Skeletal muscle cell (primary cell): ENCODE results near the gene MPL.
"Not testable (repeated sequence)": the region's sequence is repeated elsewhere in the genome, so short reads cannot be mapped to it uniquely, and the experiment has no call there.

Experiments
- DNase-seq: peaks from one replicate; pipeline ENCODE4 v3.0.0-alpha.2; 2010; ENCODE audit warnings: low read depth
- H3K4me3 ChIP-seq: 2 replicates; pipeline ENCODE4 v1.5.1; 2011; ENCODE audit warnings: low read depth, mild to moderate bottlenecking, control low read depth, low read length, moderate library complexity

MPL gene

DNA sequence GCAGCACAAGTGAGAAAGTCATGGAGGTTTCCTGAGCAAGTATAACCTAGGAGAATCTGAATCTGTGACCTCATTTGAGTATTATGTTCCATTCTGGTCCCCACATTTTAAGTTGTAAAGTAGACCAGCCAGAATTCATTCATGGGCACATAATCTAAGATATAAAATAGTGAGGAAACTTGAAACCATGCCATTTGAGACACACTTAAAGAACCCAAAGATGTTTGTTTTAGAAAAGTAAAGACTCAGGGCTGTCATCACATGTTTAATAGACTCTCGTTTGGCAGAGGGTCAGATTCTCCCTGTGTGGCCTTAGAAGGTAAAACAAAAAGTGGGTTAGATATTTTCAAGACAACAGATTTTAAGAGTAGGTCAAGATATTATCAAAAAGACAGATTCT lies 58.4 kb downstream of the MPL start:
- H3K4me3 ChIP-seq, result no peak overlapping the region
- DNase-seq, result no peak

DNA sequence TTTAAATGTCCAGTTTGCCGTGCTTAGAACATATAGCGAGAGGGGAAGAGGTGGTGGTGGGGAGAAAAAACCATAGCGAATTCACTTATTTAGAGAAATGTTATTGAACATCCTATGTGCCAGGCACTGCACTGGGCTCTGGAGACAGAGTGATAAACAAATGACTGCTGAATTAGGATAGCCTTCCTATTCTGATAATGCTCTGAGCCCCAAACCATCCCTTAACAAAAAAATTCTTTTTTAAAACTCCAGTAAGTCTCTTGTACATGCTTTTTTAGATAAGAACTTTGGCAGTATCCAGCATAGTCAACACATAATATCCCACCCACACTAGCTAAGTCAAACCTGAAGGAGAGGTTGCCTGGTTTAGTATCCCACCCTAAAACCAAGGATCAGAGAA lies 60.6 kb downstream of the MPL start:
- no peak overlapping the region for H3K4me3 ChIP-seq

DNA sequence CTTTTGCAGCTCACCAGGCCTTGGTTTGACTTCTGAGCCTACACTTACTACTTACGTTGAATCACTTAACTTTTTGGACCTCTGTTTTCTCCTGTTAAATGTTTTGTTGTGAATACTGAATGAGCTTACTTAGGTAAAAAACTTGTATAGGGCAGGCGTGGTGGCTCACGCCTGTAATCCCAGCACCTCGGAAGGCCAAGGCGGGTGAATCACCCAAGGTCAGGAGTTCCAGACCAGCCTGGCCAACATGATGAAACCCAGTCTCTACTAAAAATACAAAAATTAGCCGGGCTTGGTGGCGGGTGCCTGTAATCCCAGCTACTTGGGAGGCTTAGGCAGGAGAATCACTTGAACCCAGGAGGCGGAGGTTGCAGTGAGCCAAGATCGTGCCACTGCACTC lies 62.8 kb downstream of the MPL start:
- DNase-seq, H3K4me3 ChIP-seq: not testable (repeated sequence)

More for the DNA sequence above, 60.6 kb downstream of the MPL start:
- no peak for DNase-seq

DNA sequence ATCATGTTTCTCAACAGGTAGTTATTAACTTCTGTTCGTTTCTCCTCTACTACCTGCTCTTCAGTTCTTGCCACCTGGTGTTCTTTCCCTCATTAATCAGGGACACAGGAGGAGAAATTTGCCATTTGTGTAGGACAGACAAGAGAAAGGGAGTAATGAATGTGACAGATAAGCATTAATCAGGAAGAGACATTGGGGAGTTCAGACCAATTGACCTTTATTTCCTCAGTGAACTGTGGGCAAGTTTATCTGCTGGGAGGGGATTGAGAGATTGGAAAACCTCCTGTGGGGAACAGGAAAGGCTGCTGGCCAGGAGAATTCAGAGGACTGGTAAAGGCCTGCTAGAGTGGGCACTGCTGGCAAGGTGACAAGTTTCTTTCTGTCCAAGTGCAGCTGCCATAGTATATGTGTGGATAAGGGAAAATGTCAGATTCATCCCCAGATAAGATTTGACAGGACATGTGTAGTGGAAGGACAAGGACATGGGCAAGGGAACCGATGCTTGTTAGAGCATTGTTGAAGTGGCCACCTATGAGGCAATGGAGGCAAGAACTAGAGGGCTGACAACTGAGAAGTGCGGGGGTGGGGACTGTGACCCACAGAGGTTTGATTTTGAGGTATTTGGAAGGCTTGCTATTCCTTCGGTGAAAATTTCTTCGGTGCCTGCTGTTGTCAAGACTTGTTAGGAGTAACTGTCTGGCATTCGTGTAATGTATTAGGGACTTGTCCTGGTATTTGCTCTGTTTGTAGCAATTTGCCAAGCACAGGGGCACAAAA lies 64.7 kb downstream of the MPL start:
- no peak overlapping the region for H3K4me3 ChIP-seq
- no peak for DNase-seq
